ENCODE results near the gene TMIGD2.
A peak's percentile ranks its signal among the peaks of the same experiment; 100 is the strongest.
"Not testable (repeated sequence)": the region's sequence is repeated elsewhere in the genome, so short reads cannot be mapped to it uniquely, and the experiment has no call there.

Gene TMIGD2

GRCh38 chr19:4288091-4288777 lies 14.0 kb downstream of the TMIGD2 start:
- no peak for ATAC-seq
- Mint-ChIP-seq H3K36me3 (peaks cover 5% of the 10 kb centered on the region), H3K27ac (no peak overlapping the region), H3K9me3 (no peaks in the 10 kb centered on the region), H3K4me3 (no peak overlapping the region), H3K4me1 (no peaks in the 10 kb centered on the region)
- no peak for DNase-seq (ENCODE audit: low spot score in 2 of 2)

DNA sequence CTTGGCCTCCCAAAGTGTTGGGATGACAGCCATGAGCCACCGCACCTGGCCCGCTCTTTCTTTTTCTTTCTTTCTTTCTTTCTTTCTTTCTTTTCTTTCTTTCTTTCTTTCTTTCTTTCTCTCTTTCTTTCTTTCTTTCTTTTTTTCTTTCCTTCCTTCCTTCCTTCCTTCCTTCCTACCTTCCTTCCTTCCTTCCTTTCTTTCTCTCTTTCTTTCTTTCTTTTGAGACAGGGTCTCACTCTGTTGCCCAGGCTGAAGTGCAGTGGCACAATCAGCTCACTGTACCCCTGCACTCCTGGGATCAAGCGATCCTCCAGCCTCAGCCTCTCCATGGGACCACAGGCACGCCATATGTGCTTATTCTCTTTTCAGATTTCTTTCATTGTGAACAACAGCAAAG lies 16.0 kb downstream of the TMIGD2 start:
- not testable (repeated sequence) for DNase-seq (ENCODE audit: low spot score in 2 of 2); H3K36me3 Mint-ChIP-seq; H3K9me3 Mint-ChIP-seq; ATAC-seq; H3K27ac Mint-ChIP-seq; H3K4me3 Mint-ChIP-seq; H3K4me1 Mint-ChIP-seq

GRCh38 chr19:4284974-4285373 lies 17.2 kb downstream of the TMIGD2 start:
- no peak overlapping the region for H3K4me3 Mint-ChIP-seq
- H3K36me3 Mint-ChIP-seq = peaks cover 6% of the 10 kb centered on the region
- ATAC-seq = no peak
- H3K27ac Mint-ChIP-seq = no peak overlapping the region
- DNase-seq (ENCODE audit: low spot score in 2 of 2) = no peak
- peaks cover under 1% of the 10 kb centered on the region for H3K4me1 Mint-ChIP-seq
- H3K9me3 Mint-ChIP-seq = no peaks in the 10 kb centered on the region

GRCh38 chr19:4284176-4284958 lies 17.8 kb downstream of the TMIGD2 start:
- Mint-ChIP-seq H3K9me3 (no peaks in the 10 kb centered on the region), H3K36me3 (peaks cover 6% of the 10 kb centered on the region), H3K27ac (no peak overlapping the region), H3K4me1 (peaks cover 6% of the 10 kb centered on the region), H3K4me3 (no peak overlapping the region)
- DNase-seq (ENCODE audit: low spot score in 2 of 2) = no peak
- no peak for ATAC-seq

DNA sequence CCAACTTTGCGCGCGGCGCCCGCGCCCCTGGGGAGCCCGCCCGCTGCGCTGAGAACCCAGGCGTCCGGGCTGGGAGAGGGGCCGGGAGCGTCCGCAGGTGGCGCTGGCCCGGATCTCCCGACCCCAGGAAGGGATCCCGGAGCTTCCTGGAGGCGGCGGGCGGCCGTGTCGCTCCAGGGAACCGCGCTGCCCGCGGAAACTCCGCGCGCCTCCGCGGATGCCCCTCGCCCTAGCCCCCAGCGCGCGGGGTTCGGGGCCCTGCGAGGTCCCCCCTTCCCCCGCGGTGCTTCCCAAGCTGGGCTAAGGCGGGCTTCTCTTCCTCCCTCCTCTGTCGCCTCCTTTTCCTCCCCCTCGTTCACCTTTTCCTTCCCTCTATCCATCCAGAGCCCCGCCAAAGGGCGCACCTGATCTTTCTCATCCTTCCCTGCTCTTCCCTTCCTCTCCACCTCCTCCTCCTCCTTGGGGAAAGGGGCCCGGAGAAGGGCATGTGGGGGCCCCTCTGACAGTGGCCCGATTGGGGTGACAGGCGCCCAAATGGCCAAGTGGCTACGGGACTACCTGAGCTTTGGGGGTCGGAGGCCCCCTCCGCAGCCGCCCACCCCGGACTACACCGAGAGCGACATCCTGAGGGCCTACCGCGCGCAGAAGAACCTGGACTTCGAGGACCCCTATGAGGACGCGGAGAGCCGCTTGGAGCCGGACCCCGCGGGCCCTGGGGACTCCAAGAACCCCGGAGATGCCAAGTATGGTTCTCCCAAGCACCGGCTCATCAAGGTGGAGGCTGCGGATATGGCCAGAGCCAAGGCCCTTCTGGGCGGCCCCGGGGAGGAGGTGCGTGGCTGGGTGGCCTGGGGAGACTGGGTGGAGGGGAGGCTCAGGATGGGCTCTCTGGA lies 22.4 kb downstream of the TMIGD2 start:
- Mint-ChIP-seq H3K9me3 (no peaks in the 10 kb centered on the region), H3K4me1 (peaks cover 6% of the 10 kb centered on the region), H3K36me3 (peaks cover 6% of the 10 kb centered on the region), H3K27ac (no peak overlapping the region), H3K4me3 (peak overlapping the region; percentile 55)
- no peak for DNase-seq (ENCODE audit: low spot score in 2 of 2)
- peak; percentile 44 for ATAC-seq

GRCh38 chr19:4279267-4279529 lies 23.0 kb downstream of the TMIGD2 start:
- ATAC-seq = no peak

GRCh38 chr19:4278419-4279266 lies 23.5 kb downstream of the TMIGD2 start, which contains the start of gene SHD:
TSS of gene SHD (plus strand) at chr19:4279266. CDS start at chr19:4280064, 798 bp downstream.
- Mint-ChIP-seq H3K4me3 (peak within 1 kb of the TSS; percentile 55), H3K36me3 (peaks cover 6% of the 10 kb centered on the region), H3K9me3 (no peaks in the 10 kb centered on the region), H3K27ac (no peak within 1 kb of the TSS), H3K4me1 (peaks cover 6% of the 10 kb centered on the region)
- ATAC-seq (no peak), DNase-seq (ENCODE audit: low spot score in 2 of 2) (no peak)

More at GRCh38 chr19:4279267-4279529, 23.0 kb downstream of the TMIGD2 start:
- Mint-ChIP-seq H3K9me3 (no peaks in the 10 kb centered on the region), H3K36me3 (peaks cover 6% of the 10 kb centered on the region), H3K27ac (no peak overlapping the region), H3K4me3 (no peak overlapping the region), H3K4me1 (peaks cover 6% of the 10 kb centered on the region)
- no peak for DNase-seq (ENCODE audit: low spot score in 2 of 2)

GRCh38 chr19:4278010-4278409 lies 24.2 kb downstream of the TMIGD2 start:
- peaks cover 6% of the 10 kb centered on the region for H3K4me1 Mint-ChIP-seq
- DNase-seq (ENCODE audit: low spot score in 2 of 2) (no peak), ATAC-seq (no peak)
- peaks cover 6% of the 10 kb centered on the region for H3K36me3 Mint-ChIP-seq
- H3K4me3 Mint-ChIP-seq = no peak overlapping the region
- no peak overlapping the region for H3K27ac Mint-ChIP-seq
- H3K9me3 Mint-ChIP-seq = no peaks in the 10 kb centered on the region

- no peak overlapping the region for H3K4me3 Mint-ChIP-seq
- H3K36me3 Mint-ChIP-seq = peaks cover 6% of the 10 kb centered on the region
- ATAC-seq (no peak), DNase-seq (ENCODE audit: low spot score in 2 of 2) (no peak)
- peaks cover 6% of the 10 kb centered on the region for H3K4me1 Mint-ChIP-seq
- no peaks in the 10 kb centered on the region for H3K9me3 Mint-ChIP-seq
- no peak overlapping the region for H3K27ac Mint-ChIP-seq
Observed at GRCh38 chr19:4277191-4277696, 24.9 kb downstream of the TMIGD2 start.

DNA sequence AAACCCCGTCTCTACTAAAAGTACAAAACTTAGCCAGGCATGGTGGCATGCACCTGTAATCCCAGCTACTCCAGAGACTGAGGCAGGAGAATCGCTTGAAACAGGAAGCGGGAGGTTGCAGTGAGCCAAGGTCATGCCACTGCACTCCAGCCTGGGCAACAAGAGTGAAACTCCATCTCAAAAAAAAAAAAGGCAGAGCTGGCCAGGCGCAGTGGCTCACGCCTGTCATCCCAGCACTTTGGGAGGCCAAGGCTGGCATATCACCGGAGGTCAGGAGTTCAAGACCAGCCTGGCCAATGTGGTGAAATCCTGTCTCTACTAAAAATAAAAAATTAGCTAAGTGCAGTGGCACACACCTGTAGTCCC lies 27.9 kb downstream of the TMIGD2 start:
- H3K9me3 Mint-ChIP-seq = not testable (repeated sequence)

GRCh38 chr19:4272894-4273293 lies 29.3 kb downstream of the TMIGD2 start:
- H3K27ac Mint-ChIP-seq = peak overlapping the region; percentile 23
- no peak for DNase-seq (ENCODE audit: low spot score in 2 of 2)
- ATAC-seq = no peak
- no peak overlapping the region for H3K4me3 Mint-ChIP-seq
- peaks cover 5% of the 10 kb centered on the region for H3K4me1 Mint-ChIP-seq
- no peaks in the 10 kb centered on the region for H3K9me3 Mint-ChIP-seq
- H3K36me3 Mint-ChIP-seq = peaks cover 36% of the 10 kb centered on the region

More for the DNA sequence above, 27.9 kb downstream of the TMIGD2 start:
- H3K4me3 Mint-ChIP-seq; H3K4me1 Mint-ChIP-seq; H3K27ac Mint-ChIP-seq; ATAC-seq; DNase-seq (ENCODE audit: low spot score in 2 of 2): not testable (repeated sequence)
- peaks cover 22% of the 10 kb centered on the region for H3K36me3 Mint-ChIP-seq

DNA sequence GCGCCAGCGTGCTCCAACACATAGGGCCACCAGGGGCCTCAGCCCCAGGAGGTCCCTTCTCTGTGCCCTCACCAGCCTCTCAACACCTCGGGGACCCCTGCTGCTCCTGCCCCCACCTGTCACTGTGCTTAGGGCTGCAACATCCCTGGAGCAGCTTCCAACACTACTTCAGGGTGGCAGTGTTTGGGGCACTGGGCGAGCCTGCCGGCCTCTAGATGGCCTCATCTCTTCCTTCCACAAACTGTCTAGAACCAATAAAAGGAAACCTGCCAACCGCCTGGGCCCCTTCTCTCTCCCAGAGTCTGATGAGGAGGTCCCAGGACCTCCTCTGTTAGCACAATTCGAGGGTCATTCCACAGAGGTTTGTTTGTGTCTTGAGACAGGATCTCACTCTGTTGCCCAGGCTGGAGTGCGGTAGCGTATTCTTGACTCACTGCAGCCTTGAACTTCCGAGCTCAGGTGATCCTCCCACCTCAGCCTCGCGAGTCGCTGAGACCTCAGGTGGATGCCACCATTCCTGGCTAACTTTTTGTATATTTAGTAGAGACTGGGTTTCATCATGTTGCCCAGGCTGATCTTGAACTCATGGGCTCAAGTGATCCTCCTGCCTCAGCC lies 33.3 kb downstream of the TMIGD2 start:
- Mint-ChIP-seq H3K36me3 (peaks cover 76% of the 10 kb centered on the region), H3K27ac (no peak overlapping the region)

GRCh38 chr19:4267901-4268815 lies 34.0 kb downstream of the TMIGD2 start:
- H3K4me3 Mint-ChIP-seq = no peak overlapping the region
- no peak for ATAC-seq
- peaks cover 83% of the 10 kb centered on the region for H3K36me3 Mint-ChIP-seq
- no peak for DNase-seq (ENCODE audit: low spot score in 2 of 2)
- H3K27ac Mint-ChIP-seq = no peak overlapping the region
- H3K9me3 Mint-ChIP-seq = no peaks in the 10 kb centered on the region
- H3K4me1 Mint-ChIP-seq = peaks cover 35% of the 10 kb centered on the region

More for the DNA sequence above, 33.3 kb downstream of the TMIGD2 start:
- H3K4me1 Mint-ChIP-seq = peaks cover 34% of the 10 kb centered on the region
- ATAC-seq (no peak), DNase-seq (ENCODE audit: low spot score in 2 of 2) (no peak)
- no peak overlapping the region for H3K4me3 Mint-ChIP-seq
- H3K9me3 Mint-ChIP-seq = no peaks in the 10 kb centered on the region
